ENCODE results near the gene DENND5B. TPM values are rescaled to one million over a fixed set of nuclear protein-coding genes. Genes with fewer than 3 reads are reported as not detected.
"Not testable (repeated sequence)": the region's sequence is repeated elsewhere in the genome, so short reads cannot be mapped to it uniquely, and the experiment has no call there.

Gene DENND5B
- total RNA-seq, 1 experiment from 2014 or later, result 9.2 TPM

DNA sequence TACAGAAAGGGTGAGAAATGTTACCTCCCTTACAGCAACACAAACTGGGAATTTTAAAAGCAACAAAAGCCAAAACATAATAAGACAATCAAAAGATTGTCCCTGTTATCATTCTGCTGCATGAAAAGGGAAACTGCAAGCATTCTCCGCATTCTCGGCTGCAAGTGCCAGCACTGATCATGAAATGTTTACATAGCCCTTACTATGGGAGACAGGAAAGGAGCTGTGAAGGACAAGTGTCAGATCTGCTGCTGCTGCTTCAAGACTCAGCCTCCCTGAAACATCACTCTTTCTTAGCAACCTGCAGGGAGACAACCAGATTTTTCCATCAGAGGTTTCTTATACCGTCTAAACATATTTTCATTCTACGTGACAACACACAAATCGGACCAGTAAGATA, 20.1 kb downstream of the DENND5B start:
- no peaks in the 10 kb centered on the region for H3K9me2 ChIP-seq (ENCODE audit: insufficient read depth)
- no peaks in the 10 kb centered on the region for H3K4me1 ChIP-seq (replicated peaks; ENCODE audit: insufficient read depth)
- no peaks in the 10 kb centered on the region for H3K36me3 ChIP-seq (ENCODE audit: low read depth)
- POLR2A ChIA-PET (ENCODE audit: unreplicated experiment), result interaction anchor here (0.7 kb wide), 1 partner anchor 41 kb away, joined by 5 read pairs; no protein-coding TSS in a partner anchor
- H3K4me2 ChIP-seq, result no peak overlapping the region
- H3K9me3 ChIP-seq (ENCODE audit: insufficient read depth, low read depth), result no peaks in the 10 kb centered on the region
- H4K20me1 ChIP-seq (ENCODE audit: insufficient read depth), result no peaks in the 10 kb centered on the region
- H3K79me2 ChIP-seq (ENCODE audit: low read depth), result no peaks in the 10 kb centered on the region
- H3K27ac ChIP-seq, result no peak overlapping the region
- H2AFZ ChIP-seq, result no peak overlapping the region
- CTCF ChIA-PET, result no interaction called here
- no peaks in the 10 kb centered on the region for H3K27me3 ChIP-seq (ENCODE audit: insufficient read depth, low read depth)
- no peak overlapping the region for H3K4me3 ChIP-seq
- H3F3A ChIP-seq (ENCODE audit: insufficient read depth, low read depth), result no peaks in the 10 kb centered on the region
- BruUV-seq (replicated peaks), result no TSS peak
- intact Hi-C loops (cut with micrococcal nuclease; ENCODE audit: unreplicated experiment), result no loop called here
- TF ChIP-seq, protein P1, sequence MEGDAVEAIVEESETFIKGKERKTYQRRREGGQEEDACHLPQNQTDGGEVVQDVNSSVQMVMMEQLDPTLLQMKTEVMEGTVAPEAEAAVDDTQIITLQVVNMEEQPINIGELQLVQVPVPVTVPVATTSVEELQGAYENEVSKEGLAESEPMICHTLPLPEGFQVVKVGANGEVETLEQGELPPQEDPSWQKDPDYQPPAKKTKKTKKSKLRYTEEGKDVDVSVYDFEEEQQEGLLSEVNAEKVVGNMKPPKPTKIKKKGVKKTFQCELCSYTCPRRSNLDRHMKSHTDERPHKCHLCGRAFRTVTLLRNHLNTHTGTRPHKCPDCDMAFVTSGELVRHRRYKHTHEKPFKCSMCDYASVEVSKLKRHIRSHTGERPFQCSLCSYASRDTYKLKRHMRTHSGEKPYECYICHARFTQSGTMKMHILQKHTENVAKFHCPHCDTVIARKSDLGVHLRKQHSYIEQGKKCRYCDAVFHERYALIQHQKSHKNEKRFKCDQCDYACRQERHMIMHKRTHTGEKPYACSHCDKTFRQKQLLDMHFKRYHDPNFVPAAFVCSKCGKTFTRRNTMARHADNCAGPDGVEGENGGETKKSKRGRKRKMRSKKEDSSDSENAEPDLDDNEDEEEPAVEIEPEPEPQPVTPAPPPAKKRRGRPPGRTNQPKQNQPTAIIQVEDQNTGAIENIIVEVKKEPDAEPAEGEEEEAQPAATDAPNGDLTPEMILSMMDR (conservative IDR thresholded peaks at IDR 0.05), result no peak
- TF ChIP-seq EZH2 (IDR thresholded peaks at IDR 0.05; ENCODE audit: low read depth), result no peak
- DNase-seq, result no peak

DNA sequence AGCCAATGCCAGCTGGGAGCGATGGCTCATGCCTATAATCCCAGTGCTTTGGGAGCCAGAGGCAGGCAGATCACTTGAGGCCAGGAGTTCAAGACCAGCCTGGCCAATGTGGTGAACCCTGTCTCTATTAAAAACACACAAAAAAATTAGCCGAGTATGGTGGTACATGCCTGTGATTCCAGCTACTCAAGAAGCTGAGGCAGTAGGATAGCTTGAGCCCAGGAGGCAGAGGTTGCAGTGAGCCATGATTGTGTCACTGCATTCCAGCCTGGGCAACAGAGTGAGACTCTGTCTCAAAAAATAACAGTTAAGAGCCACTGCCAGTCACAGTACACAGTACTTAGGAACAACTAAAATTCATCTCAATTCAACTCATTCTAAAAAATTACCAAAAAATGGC, 21.4 kb downstream of the DENND5B start:
- not testable (repeated sequence) for BruUV-seq (replicated peaks); H3K79me2 ChIP-seq (ENCODE audit: low read depth); H3K27ac ChIP-seq

DNA sequence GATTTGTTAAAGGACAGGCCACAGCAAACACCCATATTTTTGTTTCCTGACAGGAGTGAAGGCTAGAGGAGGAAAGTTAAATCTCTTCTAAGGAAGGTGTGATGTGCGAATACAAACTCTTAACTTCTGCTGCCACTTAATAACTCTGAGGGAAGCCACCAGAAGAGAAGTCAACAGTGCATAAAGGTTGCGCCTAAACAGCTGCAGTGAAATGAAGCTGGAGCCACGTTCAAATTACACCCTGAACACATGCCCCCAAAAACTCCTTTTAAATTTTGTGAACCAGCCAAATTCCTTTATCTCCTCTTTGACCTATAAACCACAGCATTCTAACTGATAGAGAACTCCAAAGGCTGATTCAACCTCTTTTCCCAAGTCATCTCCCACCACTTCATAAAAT, 22.4 kb downstream of the DENND5B start:
- Histone ChIP-seq H3K4me3 (no peak overlapping the region), H3F3A (ENCODE audit: insufficient read depth, low read depth) (no peaks in the 10 kb centered on the region), H3K36me3 (ENCODE audit: low read depth) (no peaks in the 10 kb centered on the region), H3K9me2 (ENCODE audit: insufficient read depth) (no peaks in the 10 kb centered on the region), H4K20me1 (ENCODE audit: insufficient read depth) (no peaks in the 10 kb centered on the region), H3K27ac (no peak overlapping the region), H3K4me1 (replicated peaks; ENCODE audit: insufficient read depth) (no peaks in the 10 kb centered on the region), H3K79me2 (ENCODE audit: low read depth) (no peaks in the 10 kb centered on the region), H2AFZ (no peak overlapping the region), H3K9me3 (ENCODE audit: insufficient read depth, low read depth) (no peaks in the 10 kb centered on the region), H3K4me2 (no peak overlapping the region), H3K27me3 (ENCODE audit: insufficient read depth, low read depth) (no peaks in the 10 kb centered on the region)
- no peak for DNase-seq
- CTCF ChIA-PET, result no interaction called here
- POLR2A ChIA-PET (ENCODE audit: unreplicated experiment), result no interaction called here
- intact Hi-C loops (cut with micrococcal nuclease; ENCODE audit: unreplicated experiment), result no loop called here
- BruUV-seq (replicated peaks), result no TSS peak
- TF ChIP-seq, protein P1 (conservative IDR thresholded peaks at IDR 0.05), result no peak
- TF ChIP-seq EZH2 (IDR thresholded peaks at IDR 0.05; ENCODE audit: low read depth), result no peak

More for the DNA sequence above, 21.4 kb downstream of the DENND5B start:
- H3K4me3 ChIP-seq; H4K20me1 ChIP-seq (ENCODE audit: insufficient read depth); H3K36me3 ChIP-seq (ENCODE audit: low read depth); POLR2A ChIA-PET (ENCODE audit: unreplicated experiment); CTCF ChIA-PET; H3K9me2 ChIP-seq (ENCODE audit: insufficient read depth); DNase-seq; H3K27me3 ChIP-seq (ENCODE audit: insufficient read depth, low read depth); H3K4me1 ChIP-seq (replicated peaks; ENCODE audit: insufficient read depth); H2AFZ ChIP-seq; H3F3A ChIP-seq (ENCODE audit: insufficient read depth, low read depth); H3K9me3 ChIP-seq (ENCODE audit: insufficient read depth, low read depth); H3K4me2 ChIP-seq; intact Hi-C loops (cut with micrococcal nuclease; ENCODE audit: unreplicated experiment): not testable (repeated sequence)

DNA sequence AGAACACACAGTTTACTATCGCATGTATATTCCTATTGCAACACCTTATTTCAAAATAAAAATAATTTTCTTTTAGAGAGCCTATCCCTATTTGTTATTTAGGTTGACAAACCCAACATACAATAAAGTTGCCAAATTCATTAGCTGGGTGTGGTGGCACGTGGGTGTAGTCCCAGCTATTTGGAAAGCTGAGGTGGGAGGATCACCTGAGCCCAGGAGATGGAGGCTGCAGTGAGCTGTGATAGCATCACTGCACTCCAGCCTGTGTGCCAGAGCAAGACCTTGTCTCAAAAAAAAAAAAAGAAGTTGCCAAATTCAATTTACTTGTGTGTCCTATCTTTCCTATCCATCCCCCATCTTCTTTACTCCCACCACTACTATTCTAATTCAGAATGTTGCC, 23.9 kb downstream of the DENND5B start:
- no peak for DNase-seq
- no peaks in the 10 kb centered on the region for H3F3A ChIP-seq (ENCODE audit: insufficient read depth, low read depth)
- no peak overlapping the region for H2AFZ ChIP-seq
- ChIA-PET POLR2A (ENCODE audit: unreplicated experiment) (no interaction called here), CTCF (no interaction called here)
- intact Hi-C loops (cut with micrococcal nuclease; ENCODE audit: unreplicated experiment), result no loop called here
- BruUV-seq (replicated peaks), result no TSS peak
- H4K20me1 ChIP-seq (ENCODE audit: insufficient read depth), result no peaks in the 10 kb centered on the region
- H3K9me3 ChIP-seq (ENCODE audit: insufficient read depth, low read depth), result no peaks in the 10 kb centered on the region
- no peaks in the 10 kb centered on the region; the same call in 1 of the 2 replicates for H3K9me2 ChIP-seq (ENCODE audit: insufficient read depth)
- TF ChIP-seq, protein P1 (conservative IDR thresholded peaks at IDR 0.05), result no peak
- no peak for TF ChIP-seq EZH2 (IDR thresholded peaks at IDR 0.05; ENCODE audit: low read depth)
- no peak overlapping the region for H3K4me3 ChIP-seq
- no peaks in the 10 kb centered on the region for H3K27me3 ChIP-seq (ENCODE audit: insufficient read depth, low read depth)
- H3K79me2 ChIP-seq (ENCODE audit: low read depth), result no peaks in the 10 kb centered on the region
- no peak overlapping the region for H3K4me2 ChIP-seq
- H3K36me3 ChIP-seq (ENCODE audit: low read depth), result no peaks in the 10 kb centered on the region
- no peaks in the 10 kb centered on the region for H3K4me1 ChIP-seq (replicated peaks; ENCODE audit: insufficient read depth)
- no peak overlapping the region for H3K27ac ChIP-seq
